GM23338 (cell line): ENCODE results near the gene KSR2. TPM values are rescaled to one million over a fixed set of nuclear protein-coding genes. Genes with fewer than 3 reads are reported as not detected.

Experiments used
- ATAC-seq: fragments of 200-7000 bp; cut with Tn5 transposase; 3 replicates; pipeline ENCODE4 v1.9.1; 2020
- DNase-seq: peaks from one replicate; pipeline ENCODE4 v3.0.0-alpha.2; 2015; ENCODE audit warnings: low spot score
- H2AFZ ChIP-seq: fragments of 200-600 bp; sonication (generic); 2 replicates; pipeline ENCODE4 v1.8.0; 2016; ENCODE audit warnings: antibody characterized with exemption, mild to moderate bottlenecking, moderate library complexity
- H3F3A ChIP-seq: fragments of 200-600 bp; sonication (generic); replicated peaks from 2 replicates; pipeline ENCODE4 v1.8.0; 2017; ENCODE audit warnings: antibody characterized with exemption, mixed run types, low read depth
- H3K27ac ChIP-seq: fragments of 200-600 bp; sonication (generic); 2 replicates; pipeline ENCODE4 v1.6.1; 2016; ENCODE audit warnings: low read depth
- H3K27me3 ChIP-seq: fragments of 200-600 bp; sonication (generic); 2 replicates; pipeline ENCODE4 v1.8.0; 2016; ENCODE audit warnings: mild to moderate bottlenecking, mixed run types, moderate library complexity; ENCODE audit not compliant: insufficient read depth
- H3K36me3 ChIP-seq: fragments of 200-600 bp; sonication (generic); 2 replicates; pipeline ENCODE4 v1.8.0; 2016; ENCODE audit warnings: mild to moderate bottlenecking; ENCODE audit not compliant: insufficient read depth
- H3K4me1 ChIP-seq: fragments of 200-600 bp; sonication (generic); 2 replicates; pipeline ENCODE4 v1.8.0; 2016; ENCODE audit warnings: mild to moderate bottlenecking, moderate library complexity; ENCODE audit not compliant: insufficient read depth
- H3K4me2 ChIP-seq: fragments of 200-600 bp; sonication (generic); 2 replicates; pipeline ENCODE4 v1.7.1; 2017; ENCODE audit warnings: mixed run types
- H3K4me3 ChIP-seq: fragments of 200-600 bp; sonication (generic); 2 replicates; pipeline ENCODE4 v1.6.1; 2016; ENCODE audit warnings: mixed run types
- H3K79me2 ChIP-seq: fragments of 200-600 bp; sonication (generic); replicated peaks from 2 replicates; pipeline ENCODE4 v1.8.0; 2017; ENCODE audit warnings: mild to moderate bottlenecking; ENCODE audit not compliant: insufficient read depth
- H3K9me2 ChIP-seq: fragments of 200-600 bp; sonication (generic); 2 replicates; pipeline ENCODE4 v1.8.0; 2017; ENCODE audit not compliant: insufficient read depth
- H4K20me1 ChIP-seq: fragments of 200-600 bp; sonication (generic); replicated peaks from 2 replicates; pipeline ENCODE4 v1.8.0; 2017; ENCODE audit warnings: mild to moderate bottlenecking; ENCODE audit not compliant: insufficient read depth
- H3K27ac Mint-ChIP-seq: 2 replicates; pipeline ENCODE4 v1.8.0; 2020; ENCODE audit warnings: inconsistent platforms, mild to moderate bottlenecking, moderate library complexity, mixed read lengths
- H3K27me3 Mint-ChIP-seq: 3 replicates; pipeline ENCODE4 v1.8.0; 2022; ENCODE audit warnings: low read depth, mild to moderate bottlenecking, moderate library complexity, mixed read lengths, inconsistent platforms; ENCODE audit not compliant: insufficient read depth, poor library complexity
- H3K36me3 Mint-ChIP-seq: 3 replicates; pipeline ENCODE4 v1.8.0; 2021; ENCODE audit warnings: low read depth, mild to moderate bottlenecking, inconsistent platforms, moderate library complexity, mixed read lengths
- H3K4me1 Mint-ChIP-seq: 3 replicates; pipeline ENCODE4 v1.8.0; 2020; ENCODE audit warnings: mild to moderate bottlenecking, inconsistent platforms, mixed read lengths
- H3K4me3 Mint-ChIP-seq: 3 replicates; pipeline ENCODE4 v1.8.0; 2021; ENCODE audit warnings: moderate library complexity, mild to moderate bottlenecking, inconsistent platforms, mixed read lengths
- H3K9me3 Mint-ChIP-seq: 3 replicates; pipeline ENCODE4 v1.8.0; 2020; ENCODE audit warnings: moderate library complexity, mild to moderate bottlenecking, inconsistent platforms, mixed read lengths
- CREB1 ChIP-seq: fragments of 250-450 bp; sonication (Bioruptor Pico); IDR thresholded peaks from 2 replicates; pipeline ENCODE4 v1.5.0; 2020; ENCODE audit warnings: low read depth, mild to moderate bottlenecking, moderate library complexity
- EZH2 ChIP-seq: fragments of 200-600 bp; sonication (generic); IDR thresholded peaks from one replicate; pipeline ENCODE4 v1.8.0; 2017; ENCODE audit warnings: antibody characterized with exemption, mild to moderate bottlenecking, low read depth; ENCODE audit not compliant: unreplicated experiment
- JUNB ChIP-seq: IDR thresholded peaks from one replicate; pipeline ENCODE4 v1.6.1; 2016; ENCODE audit warnings: antibody characterized with exemption; ENCODE audit not compliant: unreplicated experiment
- NANOG ChIP-seq: IDR thresholded peaks from 2 replicates; pipeline ENCODE4 v1.6.1; 2016; ENCODE audit warnings: antibody characterized with exemption, borderline replicate concordance
- POLR2AphosphoS5 ChIP-seq: IDR thresholded peaks from 2 replicates; pipeline ENCODE4 v1.6.1; 2016; ENCODE audit warnings: antibody characterized with exemption, low read depth
- STAT1 ChIP-seq: IDR thresholded peaks from one replicate; pipeline ENCODE4 v1.6.1; 2016; ENCODE audit warnings: antibody characterized with exemption; ENCODE audit not compliant: unreplicated experiment
- ZNF114 ChIP-seq: fragments of 250-450 bp; sonication (Bioruptor Pico); IDR thresholded peaks from 2 replicates; pipeline ENCODE4 v1.5.0; 2020; ENCODE audit warnings: mild to moderate bottlenecking, moderate library complexity
- ZNF331 ChIP-seq: fragments of 250-450 bp; sonication (Bioruptor Pico); IDR thresholded peaks from 2 replicates; pipeline ENCODE4 v1.5.0; 2020; ENCODE audit warnings: low read depth, mild to moderate bottlenecking, moderate library complexity
- polyA plus RNA-seq: library from polyadenylated mRNA; unstranded; fragments of >200 nt; fragmentation: Nextera tagmentation; extraction: Ambion mirVana; gene quantifications from 2 replicates; pipeline ENCODE4 v1.2.1, GENCODE V29; 2016
- total RNA-seq: library from RNA; depleted of rRNA; stranded (reverse); fragments of >200 nt; shearing (Covaris generic); gene quantifications from 2 replicates; pipeline ENCODE4 v1.2.3, GENCODE V29; 2014
- TF ChIP-seq, protein P1 (sequence below): fragments of 250-450 bp; sonication (Bioruptor Pico); IDR thresholded peaks from 2 replicates; pipeline ENCODE4 v1.5.0; 2020; ENCODE audit warnings: mild to moderate bottlenecking, moderate library complexity
- TF ChIP-seq, protein P2 (sequence below), 2 experiments: fragments of 200-600 bp in 1 of 2; sonication (generic) in 1 of 2; conservative IDR thresholded peaks; 2 replicates each; pipeline versions ENCODE4 v1.5.1 to v1.6.1; 2016 to 2017; ENCODE audit warnings: antibody characterized with exemption in 2 of 2, low read depth in 2 of 2, mild to moderate bottlenecking in 2 of 2, moderate library complexity in 1 of 2
- TF ChIP-seq, protein P3 (sequence below): IDR thresholded peaks from 2 replicates; pipeline ENCODE4 v1.6.1; 2016; ENCODE audit warnings: antibody characterized with exemption
- TF ChIP-seq, protein P4 (sequence below): IDR thresholded peaks from one replicate; pipeline ENCODE4 v1.6.1; 2018; ENCODE audit warnings: antibody characterized with exemption; ENCODE audit not compliant: unreplicated experiment

Gene KSR2
- total and polyA plus RNA-seq, 2 experiments from 2014 or later: 1.1 to 2.7 TPM

DNA sequence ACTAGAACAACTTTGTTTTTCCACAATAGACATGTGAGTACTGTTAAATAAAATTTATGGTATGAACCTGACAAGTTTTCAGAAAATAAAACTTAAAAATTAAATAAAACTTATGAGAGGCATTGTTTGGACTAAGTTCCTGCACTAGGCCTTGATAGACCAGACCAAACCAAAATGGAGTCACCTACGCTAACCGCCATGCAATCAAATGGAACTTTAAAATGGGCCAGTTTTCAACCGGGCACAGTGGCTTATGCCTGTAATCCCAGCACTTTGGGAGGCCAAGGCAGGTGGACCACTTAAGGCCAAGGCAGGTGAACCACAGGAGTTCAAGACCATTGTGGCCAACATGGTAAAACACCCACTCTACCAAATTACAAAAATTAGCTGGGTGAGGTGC, 42.6 kb upstream of the KSR2 start:
- no peaks in the 10 kb centered on the region for H3K36me3 Mint-ChIP-seq
- Histone ChIP-seq H3K4me3 (no peak overlapping the region), H3K27me3 (no peaks in the 10 kb centered on the region), H3K4me2 (no peak overlapping the region), H3K79me2 (no peaks in the 10 kb centered on the region), H3K9me2 (no peaks in the 10 kb centered on the region), H3K4me1 (peaks cover 7% of the 10 kb centered on the region), H3K27ac (no peak overlapping the region), H2AFZ (no peak overlapping the region), H4K20me1 (no peaks in the 10 kb centered on the region), H3K36me3 (no peaks in the 10 kb centered on the region), H3F3A (no peaks in the 10 kb centered on the region)
- H3K4me1 Mint-ChIP-seq: peaks cover 7% of the 10 kb centered on the region; the same call in 2 of the 3 replicates
- TF ChIP-seq ZNF114 (CRISPR knock-in tag) (no peak), CREB1 (CRISPR knock-in tag) (no peak), EZH2 (no peak), ZNF331 (no peak), NANOG (no peak), STAT1 (no peak), POLR2AphosphoS5 (no peak), JUNB (no peak)
- TF ChIP-seq, protein P1, sequence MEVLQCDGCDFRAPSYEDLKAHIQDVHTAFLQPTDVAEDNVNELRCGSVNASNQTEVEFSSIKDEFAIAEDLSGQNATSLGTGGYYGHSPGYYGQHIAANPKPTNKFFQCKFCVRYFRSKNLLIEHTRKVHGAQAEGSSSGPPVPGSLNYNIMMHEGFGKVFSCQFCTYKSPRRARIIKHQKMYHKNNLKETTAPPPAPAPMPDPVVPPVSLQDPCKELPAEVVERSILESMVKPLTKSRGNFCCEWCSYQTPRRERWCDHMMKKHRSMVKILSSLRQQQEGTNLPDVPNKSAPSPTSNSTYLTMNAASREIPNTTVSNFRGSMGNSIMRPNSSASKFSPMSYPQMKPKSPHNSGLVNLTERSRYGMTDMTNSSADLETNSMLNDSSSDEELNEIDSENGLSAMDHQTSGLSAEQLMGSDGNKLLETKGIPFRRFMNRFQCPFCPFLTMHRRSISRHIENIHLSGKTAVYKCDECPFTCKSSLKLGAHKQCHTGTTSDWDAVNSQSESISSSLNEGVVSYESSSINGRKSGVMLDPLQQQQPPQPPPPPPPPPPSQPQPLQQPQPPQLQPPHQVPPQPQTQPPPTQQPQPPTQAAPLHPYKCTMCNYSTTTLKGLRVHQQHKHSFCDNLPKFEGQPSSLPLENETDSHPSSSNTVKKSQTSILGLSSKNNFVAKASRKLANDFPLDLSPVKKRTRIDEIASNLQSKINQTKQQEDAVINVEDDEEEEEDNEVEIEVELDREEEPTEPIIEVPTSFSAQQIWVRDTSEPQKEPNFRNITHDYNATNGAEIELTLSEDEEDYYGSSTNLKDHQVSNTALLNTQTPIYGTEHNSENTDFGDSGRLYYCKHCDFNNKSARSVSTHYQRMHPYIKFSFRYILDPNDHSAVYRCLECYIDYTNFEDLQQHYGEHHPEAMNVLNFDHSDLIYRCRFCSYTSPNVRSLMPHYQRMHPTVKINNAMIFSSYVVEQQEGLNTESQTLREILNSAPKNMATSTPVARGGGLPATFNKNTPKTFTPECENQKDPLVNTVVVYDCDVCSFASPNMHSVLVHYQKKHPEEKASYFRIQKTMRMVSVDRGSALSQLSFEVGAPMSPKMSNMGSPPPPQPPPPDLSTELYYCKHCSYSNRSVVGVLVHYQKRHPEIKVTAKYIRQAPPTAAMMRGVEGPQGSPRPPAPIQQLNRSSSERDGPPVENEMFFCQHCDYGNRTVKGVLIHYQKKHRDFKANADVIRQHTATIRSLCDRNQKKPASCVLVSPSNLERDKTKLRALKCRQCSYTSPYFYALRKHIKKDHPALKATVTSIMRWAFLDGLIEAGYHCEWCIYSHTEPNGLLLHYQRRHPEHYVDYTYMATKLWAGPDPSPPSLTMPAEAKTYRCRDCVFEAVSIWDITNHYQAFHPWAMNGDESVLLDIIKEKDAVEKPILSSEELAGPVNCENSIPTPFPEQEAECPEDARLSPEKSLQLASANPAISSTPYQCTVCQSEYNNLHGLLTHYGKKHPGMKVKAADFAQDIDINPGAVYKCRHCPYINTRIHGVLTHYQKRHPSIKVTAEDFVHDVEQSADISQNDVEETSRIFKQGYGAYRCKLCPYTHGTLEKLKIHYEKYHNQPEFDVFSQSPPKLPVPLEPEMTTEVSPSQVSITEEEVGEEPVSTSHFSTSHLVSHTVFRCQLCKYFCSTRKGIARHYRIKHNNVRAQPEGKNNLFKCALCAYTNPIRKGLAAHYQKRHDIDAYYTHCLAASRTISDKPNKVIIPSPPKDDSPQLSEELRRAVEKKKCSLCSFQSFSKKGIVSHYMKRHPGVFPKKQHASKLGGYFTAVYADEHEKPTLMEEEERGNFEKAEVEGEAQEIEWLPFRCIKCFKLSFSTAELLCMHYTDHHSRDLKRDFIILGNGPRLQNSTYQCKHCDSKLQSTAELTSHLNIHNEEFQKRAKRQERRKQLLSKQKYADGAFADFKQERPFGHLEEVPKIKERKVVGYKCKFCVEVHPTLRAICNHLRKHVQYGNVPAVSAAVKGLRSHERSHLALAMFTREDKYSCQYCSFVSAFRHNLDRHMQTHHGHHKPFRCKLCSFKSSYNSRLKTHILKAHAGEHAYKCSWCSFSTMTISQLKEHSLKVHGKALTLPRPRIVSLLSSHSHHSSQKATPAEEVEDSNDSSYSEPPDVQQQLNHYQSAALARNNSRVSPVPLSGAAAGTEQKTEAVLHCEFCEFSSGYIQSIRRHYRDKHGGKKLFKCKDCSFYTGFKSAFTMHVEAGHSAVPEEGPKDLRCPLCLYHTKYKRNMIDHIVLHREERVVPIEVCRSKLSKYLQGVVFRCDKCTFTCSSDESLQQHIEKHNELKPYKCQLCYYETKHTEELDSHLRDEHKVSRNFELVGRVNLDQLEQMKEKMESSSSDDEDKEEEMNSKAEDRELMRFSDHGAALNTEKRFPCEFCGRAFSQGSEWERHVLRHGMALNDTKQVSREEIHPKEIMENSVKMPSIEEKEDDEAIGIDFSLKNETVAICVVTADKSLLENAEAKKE (CRISPR knock-in tag): no peak
- TF ChIP-seq, protein P2, sequence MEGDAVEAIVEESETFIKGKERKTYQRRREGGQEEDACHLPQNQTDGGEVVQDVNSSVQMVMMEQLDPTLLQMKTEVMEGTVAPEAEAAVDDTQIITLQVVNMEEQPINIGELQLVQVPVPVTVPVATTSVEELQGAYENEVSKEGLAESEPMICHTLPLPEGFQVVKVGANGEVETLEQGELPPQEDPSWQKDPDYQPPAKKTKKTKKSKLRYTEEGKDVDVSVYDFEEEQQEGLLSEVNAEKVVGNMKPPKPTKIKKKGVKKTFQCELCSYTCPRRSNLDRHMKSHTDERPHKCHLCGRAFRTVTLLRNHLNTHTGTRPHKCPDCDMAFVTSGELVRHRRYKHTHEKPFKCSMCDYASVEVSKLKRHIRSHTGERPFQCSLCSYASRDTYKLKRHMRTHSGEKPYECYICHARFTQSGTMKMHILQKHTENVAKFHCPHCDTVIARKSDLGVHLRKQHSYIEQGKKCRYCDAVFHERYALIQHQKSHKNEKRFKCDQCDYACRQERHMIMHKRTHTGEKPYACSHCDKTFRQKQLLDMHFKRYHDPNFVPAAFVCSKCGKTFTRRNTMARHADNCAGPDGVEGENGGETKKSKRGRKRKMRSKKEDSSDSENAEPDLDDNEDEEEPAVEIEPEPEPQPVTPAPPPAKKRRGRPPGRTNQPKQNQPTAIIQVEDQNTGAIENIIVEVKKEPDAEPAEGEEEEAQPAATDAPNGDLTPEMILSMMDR (conservative IDR thresholded peaks at IDR 0.05; ENCODE audit: low read depth in 2 of 2): no peak
- TF ChIP-seq, protein P3, sequence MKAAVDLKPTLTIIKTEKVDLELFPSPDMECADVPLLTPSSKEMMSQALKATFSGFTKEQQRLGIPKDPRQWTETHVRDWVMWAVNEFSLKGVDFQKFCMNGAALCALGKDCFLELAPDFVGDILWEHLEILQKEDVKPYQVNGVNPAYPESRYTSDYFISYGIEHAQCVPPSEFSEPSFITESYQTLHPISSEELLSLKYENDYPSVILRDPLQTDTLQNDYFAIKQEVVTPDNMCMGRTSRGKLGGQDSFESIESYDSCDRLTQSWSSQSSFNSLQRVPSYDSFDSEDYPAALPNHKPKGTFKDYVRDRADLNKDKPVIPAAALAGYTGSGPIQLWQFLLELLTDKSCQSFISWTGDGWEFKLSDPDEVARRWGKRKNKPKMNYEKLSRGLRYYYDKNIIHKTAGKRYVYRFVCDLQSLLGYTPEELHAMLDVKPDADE: no peak
- TF ChIP-seq, protein P4, sequence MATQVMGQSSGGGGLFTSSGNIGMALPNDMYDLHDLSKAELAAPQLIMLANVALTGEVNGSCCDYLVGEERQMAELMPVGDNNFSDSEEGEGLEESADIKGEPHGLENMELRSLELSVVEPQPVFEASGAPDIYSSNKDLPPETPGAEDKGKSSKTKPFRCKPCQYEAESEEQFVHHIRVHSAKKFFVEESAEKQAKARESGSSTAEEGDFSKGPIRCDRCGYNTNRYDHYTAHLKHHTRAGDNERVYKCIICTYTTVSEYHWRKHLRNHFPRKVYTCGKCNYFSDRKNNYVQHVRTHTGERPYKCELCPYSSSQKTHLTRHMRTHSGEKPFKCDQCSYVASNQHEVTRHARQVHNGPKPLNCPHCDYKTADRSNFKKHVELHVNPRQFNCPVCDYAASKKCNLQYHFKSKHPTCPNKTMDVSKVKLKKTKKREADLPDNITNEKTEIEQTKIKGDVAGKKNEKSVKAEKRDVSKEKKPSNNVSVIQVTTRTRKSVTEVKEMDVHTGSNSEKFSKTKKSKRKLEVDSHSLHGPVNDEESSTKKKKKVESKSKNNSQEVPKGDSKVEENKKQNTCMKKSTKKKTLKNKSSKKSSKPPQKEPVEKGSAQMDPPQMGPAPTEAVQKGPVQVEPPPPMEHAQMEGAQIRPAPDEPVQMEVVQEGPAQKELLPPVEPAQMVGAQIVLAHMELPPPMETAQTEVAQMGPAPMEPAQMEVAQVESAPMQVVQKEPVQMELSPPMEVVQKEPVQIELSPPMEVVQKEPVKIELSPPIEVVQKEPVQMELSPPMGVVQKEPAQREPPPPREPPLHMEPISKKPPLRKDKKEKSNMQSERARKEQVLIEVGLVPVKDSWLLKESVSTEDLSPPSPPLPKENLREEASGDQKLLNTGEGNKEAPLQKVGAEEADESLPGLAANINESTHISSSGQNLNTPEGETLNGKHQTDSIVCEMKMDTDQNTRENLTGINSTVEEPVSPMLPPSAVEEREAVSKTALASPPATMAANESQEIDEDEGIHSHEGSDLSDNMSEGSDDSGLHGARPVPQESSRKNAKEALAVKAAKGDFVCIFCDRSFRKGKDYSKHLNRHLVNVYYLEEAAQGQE: no peak
- no peak overlapping the region for H3K4me3 Mint-ChIP-seq
- no peaks in the 10 kb centered on the region for H3K9me3 Mint-ChIP-seq
- H3K27me3 Mint-ChIP-seq: peaks cover 7% of the 10 kb centered on the region
- no peak overlapping the region for H3K27ac Mint-ChIP-seq
- DNase-seq (no peak), ATAC-seq (no peak)
